HepG2 (cell line): ENCODE data around the gene HIRA. TPM values are rescaled to one million over a fixed set of nuclear protein-coding genes. Genes with fewer than 3 reads are reported as not detected.

Experiments
- ATAC-seq: fragments of 200-7000 bp; cut with Tn5 transposase; 3 replicates; pipeline ENCODE4 v1.9.1; 2020; ENCODE audit warnings: mild to moderate bottlenecking, moderate library complexity
- BruUV-seq: library from RNA; stranded (reverse); fragments of 400-500 nt; replicated peaks from 2 replicates; lab custom pipeline; 2021; lab: Mats Ljungman, UMichigan
- CTCF ChIA-PET: fragments of 300-600 bp; formaldehyde crosslinking; extraction: SDS; loops from one replicate; lab custom pipeline; 2021; ENCODE audit warnings: low total read pairs, inconsistent platforms, low intra/inter-chr PET ratio; lab: Yijun Ruan, JAX
- POLR2A ChIA-PET: fragments of 350-600 bp; sonication (Branson Sonifier 250); formaldehyde crosslinking; loops from one replicate; lab custom pipeline; 2020; ENCODE audit warnings: antibody characterized with exemption, inconsistent platforms; lab: Yijun Ruan, JAX
- DNase-seq: peaks from one replicate; pipeline ENCODE4 v3.0.0-alpha.2; 2015; ENCODE audit warnings: low spot score
- FAIRE-seq: peaks from 3 replicates; lab custom pipeline; 2011; peaks lifted over from hg19 to GRCh38; lab: Jason Lieb, UNC
- H2AFZ ChIP-seq: one replicate; pipeline ENCODE4 v1.6.1; 2011; ENCODE audit warnings: low read length, inconsistent platforms
- H3K27ac ChIP-seq: fragments of 300-600 bp; 3 replicates; pipeline ENCODE4 v1.8.0; 2011; ENCODE audit warnings: mixed run types, mild to moderate bottlenecking, mixed read lengths, low read length, inconsistent platforms; ENCODE audit not compliant: insufficient read depth; ENCODE audit errors: extremely low read length
- H3K27me3 ChIP-seq, 2 experiments: fragments of 200-600 bp in 1 of 2; 2 replicates in 1 of 2; 3 replicates in 1 of 2; pipeline versions ENCODE4 v1.6.0 to v1.8.0; 2011; ENCODE audit warnings: low read length in 2 of 2, mild to moderate bottlenecking in 2 of 2, moderate library complexity in 2 of 2, inconsistent platforms in 1 of 2; ENCODE audit not compliant: insufficient read depth in 2 of 2, control insufficient read depth in 1 of 2
- H3K36me3 ChIP-seq, 2 experiments: fragments of 200-600 bp in 1 of 2; replicated peaks in 1 of 2; 2 replicates in 1 of 2; 3 replicates in 1 of 2; pipeline versions ENCODE4 v1.5.1 to v1.8.0; 2011; ENCODE audit warnings: low read length in 2 of 2, inconsistent platforms in 1 of 2; ENCODE audit not compliant: insufficient read depth in 2 of 2, control insufficient read depth in 1 of 2
- H3K4me1 ChIP-seq: 2 replicates; pipeline ENCODE4 v1.5.1; 2012; ENCODE audit warnings: low read length, inconsistent platforms; ENCODE audit not compliant: insufficient read depth
- H3K4me2 ChIP-seq: 2 replicates; pipeline ENCODE4 v1.6.0; 2011; ENCODE audit warnings: low read depth, low read length, inconsistent platforms
- H3K4me3 ChIP-seq, 3 experiments: fragments of 200-600 bp in 1 of 3; sonication (generic), shearing (Covaris generic) in 1 of 3; replicated peaks in 1 of 3; 2 replicates each; pipeline ENCODE4 v1.5.1; 2011 to 2016; ENCODE audit warnings: low read length in 3 of 3, inconsistent platforms in 2 of 3, low read depth in 2 of 3, mild to moderate bottlenecking in 2 of 3, control low read depth in 1 of 3, mixed read lengths in 1 of 3; ENCODE audit not compliant: insufficient read depth in 1 of 3
- H3K79me2 ChIP-seq: one replicate; pipeline ENCODE4 v1.6.1; 2011; ENCODE audit warnings: low read length, inconsistent platforms; ENCODE audit not compliant: insufficient read depth
- H3K9ac ChIP-seq: 2 replicates; pipeline ENCODE4 v1.6.0; 2011; ENCODE audit warnings: mild to moderate bottlenecking, low read depth, low read length, inconsistent platforms; ENCODE audit not compliant: insufficient read depth
- H3K9me3 ChIP-seq: 2 replicates; pipeline ENCODE4 v1.5.1; 2012; ENCODE audit warnings: mild to moderate bottlenecking, low read length
- H4K20me1 ChIP-seq: 2 replicates; pipeline ENCODE4 v1.6.0; 2011; ENCODE audit warnings: inconsistent platforms, mild to moderate bottlenecking, low read length, moderate library complexity; ENCODE audit not compliant: insufficient read depth
- BRCA1 ChIP-seq: sonication (generic); formaldehyde crosslinking; IDR thresholded peaks from 2 replicates; pipeline ENCODE4 v1.4.0; 2020; ENCODE audit warnings: missing genetic modification reagents
- BRF2 ChIP-seq: sonication (generic); formaldehyde crosslinking; IDR thresholded peaks from 2 replicates; pipeline ENCODE4 v1.8.1; 2022; ENCODE audit warnings: mild to moderate bottlenecking, missing genetic modification reagents
- CERS6 ChIP-seq: sonication (generic); formaldehyde crosslinking; IDR thresholded peaks from 2 replicates; pipeline ENCODE4 v1.5.0; 2020; ENCODE audit warnings: missing genetic modification reagents
- CSRNP1 ChIP-seq: sonication (generic); formaldehyde crosslinking; IDR thresholded peaks from 2 replicates; pipeline ENCODE4 v1.8.1; 2023; ENCODE audit warnings: mild to moderate bottlenecking, missing genetic modification reagents
- FOSL2 ChIP-seq: sonication (generic); formaldehyde crosslinking; IDR thresholded peaks from 2 replicates; pipeline ENCODE4 v1.4.0; 2020; ENCODE audit warnings: missing genetic modification reagents
- GLI4 ChIP-seq: sonication (generic); formaldehyde crosslinking; IDR thresholded peaks from 2 replicates; pipeline ENCODE4 v1.5.1; 2020; ENCODE audit warnings: missing genetic modification reagents, mild to moderate bottlenecking, moderate library complexity, borderline replicate concordance
- KLF13 ChIP-seq: sonication (generic); formaldehyde crosslinking; IDR thresholded peaks from 2 replicates; pipeline ENCODE4 v1.4.0; 2020; ENCODE audit warnings: mild to moderate bottlenecking, missing genetic modification reagents
- NFIB ChIP-seq: sonication (generic); formaldehyde crosslinking; IDR thresholded peaks from 2 replicates; pipeline ENCODE4 v1.9.0; 2021; ENCODE audit warnings: missing genetic modification reagents, mild to moderate bottlenecking, borderline replicate concordance
- REST ChIP-seq, 2 experiments: IDR thresholded peaks; 2 replicates each; pipeline ENCODE4 v1.6.1; 2011 to 2012; ENCODE audit warnings: low read length in 2 of 2, borderline replicate concordance in 1 of 2, low read depth in 1 of 2, mild to moderate bottlenecking in 1 of 2, moderate library complexity in 1 of 2
- RFXANK ChIP-seq: IDR thresholded peaks from 2 replicates; pipeline ENCODE4 v1.6.1; 2016
- RXRB ChIP-seq: IDR thresholded peaks from 2 replicates; pipeline ENCODE4 v1.6.1; 2016; ENCODE audit warnings: borderline replicate concordance, missing genetic modification reagents, missing compliant biosample characterization
- TOPORS ChIP-seq: sonication (generic); formaldehyde crosslinking; IDR thresholded peaks from 2 replicates; pipeline ENCODE4 v1.8.0; 2023; ENCODE audit warnings: mild to moderate bottlenecking, missing genetic modification reagents
- XRCC5 ChIP-seq: fragments of 200-400 bp; formaldehyde crosslinking; optimal IDR thresholded peaks from 2 replicates; pipeline ENCODE3; 2017; ENCODE audit warnings: mild to moderate bottlenecking, low read length
- ZC3H13 ChIP-seq: sonication (generic); formaldehyde crosslinking; IDR thresholded peaks from 2 replicates; pipeline ENCODE4 v1.8.1; 2023; ENCODE audit warnings: mild to moderate bottlenecking, missing genetic modification reagents, moderate library complexity
- ZKSCAN8 ChIP-seq: IDR thresholded peaks from 2 replicates; pipeline ENCODE4 v1.6.1; 2016; ENCODE audit warnings: borderline replicate concordance, missing genetic modification reagents, missing compliant biosample characterization
- ZNF317 ChIP-seq: sonication (generic); formaldehyde crosslinking; IDR thresholded peaks from 2 replicates; pipeline ENCODE4 v1.5.0; 2020; ENCODE audit warnings: mild to moderate bottlenecking, missing genetic modification reagents
- ZNF7 ChIP-seq: IDR thresholded peaks from 2 replicates; pipeline ENCODE4 v1.6.1; 2016; ENCODE audit warnings: missing biosample characterization, missing genetic modification reagents
- ZNF724P ChIP-seq: sonication (generic); formaldehyde crosslinking; IDR thresholded peaks from 2 replicates; pipeline ENCODE4 v1.8.0; 2022; ENCODE audit warnings: missing genetic modification reagents, borderline replicate concordance
- WGBS: methylation state at CpG from one replicate; pipeline ENCODE4 v1.1.6; 2017; ENCODE audit warnings: low lambda C conversion rate; 5-methylcytosine and 5-hydroxymethylcytosine counted together
- in situ Hi-C: cut with HindIII; loops from 2 replicates; pipeline ENCODE4 v1.10.0; 2017; ENCODE audit warnings: low pct_unique_long_range_greater_than_20kb; ENCODE audit not compliant: extremely low pct_ligation_motif_present
- intact Hi-C: fragments of 100-400 bp; cut with micrococcal nuclease; formaldehyde crosslinking; loops from one replicate; pipeline ENCODE4 v1.10.0; 2022; ENCODE audit not compliant: unreplicated experiment
- polyA plus RNA-seq, 8 experiments: library from polyadenylated mRNA; depleted of rRNA in 3 of 8; stranded (reverse) in 7 of 8; unstranded in 1 of 8; fragments of >200 nt; fragmentation: Illumina TruSeq in 4 of 8; extraction: Trizol in 4 of 8; gene quantifications; 2 replicates each; pipeline versions ENCODE4 v1.2.1 to v1.2.3, GENCODE V29; 2011 to 2016; ENCODE audit warnings: low read depth in 4 of 8, missing spikeins in 1 of 8, mixed read lengths in 1 of 8; ENCODE audit not compliant: insufficient read depth in 1 of 8
- total RNA-seq, 5 experiments: library from RNA; depleted of rRNA; stranded (reverse); fragments of >200 nt; fragmentation: Illumina TruSeq; extraction: Trizol; gene quantifications; 2 replicates each; pipeline ENCODE4 v1.2.3, GENCODE V29; 2016; ENCODE audit warnings: low read depth in 1 of 5

HIRA gene
- total and polyA plus RNA-seq, 2 of the 13 experiments (the other 11 are each of a cell fraction or from before 2014, with no cell fraction given) = 21.5 to 29.2 TPM

GRCh38 chr22:19448076-19448607 lies 16.6 kb upstream of the HIRA start:
- peaks cover 36% of the 10 kb centered on the region for H3K79me2 ChIP-seq
- WGBS = 37% methylated on average over 14 of the region's 14 CpGs
- peaks cover 8 to 43% of the 10 kb centered on the region in 2 experiments for H3K36me3 ChIP-seq
- H4K20me1 ChIP-seq = no peaks in the 10 kb centered on the region
- H3K27ac ChIP-seq = peak overlapping the region; percentile 84
- H3K27me3 ChIP-seq = no peaks in the 10 kb centered on the region; a peak in 1 of 5 replicates
- peak overlapping the region; percentile 70 to 86 (median 81) for H3K4me3 ChIP-seq
- peaks cover 40% of the 10 kb centered on the region for H3K4me1 ChIP-seq
- FAIRE-seq = peak; percentile 49
- DNase-seq = peak; percentile 55
- H3K4me2 ChIP-seq = peak overlapping the region; percentile 96
- peak; percentile 80 for ATAC-seq
- CTCF ChIA-PET = no interaction called here
- H2AFZ ChIP-seq = peak overlapping the region; percentile 37
- intact Hi-C loops (no loop called here), in situ Hi-C loops (no loop called here)
- BruUV-seq = TSS peak; percentile 68
- no peaks in the 10 kb centered on the region for H3K9me3 ChIP-seq
- POLR2A ChIA-PET = interaction anchor here (1.3 to 3.4 kb wide), 5 partner anchors 16 to 304 kb away, joined by 3 to 23 read pairs (median 4); partner anchors contain the start of genes CDC45, ESS2, HIRA and MRPL40
- peak overlapping the region; percentile 93 for H3K9ac ChIP-seq
- TF ChIP-seq TOPORS (CRISPR knock-in tag) = no peak
- 0 out of 2 replicates have a peak, but pooled peaks have one; percentile 52 for TF ChIP-seq ZC3H13
- TF ChIP-seq ZNF317 (CRISPR knock-in tag) = 0 out of 2 replicates have a peak, but pooled peaks have one; percentile 37
- no peak for TF ChIP-seq ZNF724P
- TF ChIP-seq REST (IDR thresholded peaks at IDR 0.05; ENCODE audit: borderline replicate concordance in 1 of 2, low read depth in 1 of 2, low read length in 2 of 2) = no peak
- no peak for TF ChIP-seq BRCA1
- no peak for TF ChIP-seq ZNF7
- no peak for TF ChIP-seq BRF2
- TF ChIP-seq XRCC5 = no peak
- TF ChIP-seq KLF13 (CRISPR knock-in tag) = no peak
- no peak for TF ChIP-seq CSRNP1
- TF ChIP-seq NFIB (CRISPR knock-in tag) = no peak
- TF ChIP-seq GLI4 (CRISPR knock-in tag) = 0 out of 2 replicates have a peak, but pooled peaks have one; percentile 4
- no peak for TF ChIP-seq FOSL2 (CRISPR knock-in tag)
- TF ChIP-seq RXRB (CRISPR knock-in tag) = 0 out of 2 replicates have a peak, but pooled peaks have one; percentile 22
- TF ChIP-seq CERS6 (CRISPR knock-in tag) = no peak
- TF ChIP-seq RFXANK (CRISPR knock-in tag) = no peak
- TF ChIP-seq ZKSCAN8 (CRISPR knock-in tag) = no peak
